IPS DF 6.9 (cell line): ENCODE results near the gene CELA3A.
"Not testable (repeated sequence)": the region's sequence is repeated elsewhere in the genome, so short reads cannot be mapped to it uniquely, and the experiment has no call there.

ENCODE experiments used
- DNase-seq: peaks from one replicate; pipeline ENCODE4 v3.0.0-alpha.2; 2013; ENCODE audit warnings: low read depth, low spot score
- H3K27ac ChIP-seq: one replicate; pipeline ENCODE4 v1.5.1; 2013; ENCODE audit warnings: low read length, control low read depth
- H3K27me3 ChIP-seq: 2 replicates; pipeline ENCODE4 v1.6.1; 2013; ENCODE audit warnings: mild to moderate bottlenecking, low read length; ENCODE audit not compliant: control insufficient read depth, insufficient read depth
- H3K36me3 ChIP-seq: 2 replicates; pipeline ENCODE4 v1.6.1; 2013; ENCODE audit warnings: low read length; ENCODE audit not compliant: control insufficient read depth, insufficient read depth
- H3K4me1 ChIP-seq: 2 replicates; pipeline ENCODE4 v1.6.1; 2013; ENCODE audit warnings: low read length; ENCODE audit not compliant: control insufficient read depth, insufficient read depth
- H3K4me3 ChIP-seq: 2 replicates; pipeline ENCODE4 v1.5.1; 2013; ENCODE audit warnings: mild to moderate bottlenecking, low read length
- H3K9me3 ChIP-seq: 2 replicates; pipeline ENCODE4 v1.6.1; 2013; ENCODE audit warnings: low read length, inconsistent platforms; ENCODE audit not compliant: control insufficient read depth, insufficient read depth
- WGBS: extraction: QIAGEN DNeasy Blood & Tissue Kit; methylation state at CpG from one replicate; pipeline ENCODE4 v1.1.7; 2013; ENCODE audit warnings: mixed read lengths, missing lambda C conversion rate; ENCODE audit not compliant: insufficient read length, insufficient coverage; 5-methylcytosine and 5-hydroxymethylcytosine counted together

Gene CELA3A

GRCh38 chr1:21967216-21967615, 34.2 kb upstream of the CELA3A start:
- H3K9me3 ChIP-seq, H3K27ac ChIP-seq, H3K36me3 ChIP-seq, H3K27me3 ChIP-seq, H3K4me1 ChIP-seq, DNase-seq, H3K4me3 ChIP-seq: not testable (repeated sequence)
- no CpG with 5 or more reads among the region's 6 CpGs for WGBS

GRCh38 chr1:21969066-21969465, 32.4 kb upstream of the CELA3A start:
- not testable (repeated sequence) for H3K4me1 ChIP-seq

GRCh38 chr1:21970523-21970922, 30.9 kb upstream of the CELA3A start:
- H3K36me3 ChIP-seq, H3K4me1 ChIP-seq, H3K9me3 ChIP-seq, H3K27me3 ChIP-seq, H3K4me3 ChIP-seq, DNase-seq, H3K27ac ChIP-seq: not testable (repeated sequence)
- no CpG with 5 or more reads among the region's 4 CpGs for WGBS

More at GRCh38 chr1:21969066-21969465, 32.4 kb upstream of the CELA3A start:
- H3K36me3 ChIP-seq, H3K4me3 ChIP-seq, DNase-seq, H3K27me3 ChIP-seq, H3K9me3 ChIP-seq, H3K27ac ChIP-seq: not testable (repeated sequence)
- no CpG with 5 or more reads among the region's 5 CpGs for WGBS

GRCh38 chr1:21972973-21973441, 28.4 kb upstream of the CELA3A start:
- not testable (repeated sequence) for H3K36me3 ChIP-seq, H3K9me3 ChIP-seq, H3K4me3 ChIP-seq, H3K27ac ChIP-seq, DNase-seq, H3K4me1 ChIP-seq, H3K27me3 ChIP-seq
- no CpG with 5 or more reads among the region's 2 CpGs for WGBS

GRCh38 chr1:21973948-21974347, 27.5 kb upstream of the CELA3A start:
- not testable (repeated sequence) for H3K27ac ChIP-seq, H3K36me3 ChIP-seq, H3K4me3 ChIP-seq, H3K27me3 ChIP-seq, H3K9me3 ChIP-seq, H3K4me1 ChIP-seq, DNase-seq
- WGBS, result no CpG with 5 or more reads among the region's 8 CpGs

GRCh38 chr1:21974699-21975098, 26.8 kb upstream of the CELA3A start:
- not testable (repeated sequence) for H3K4me3 ChIP-seq, H3K36me3 ChIP-seq, H3K27ac ChIP-seq, DNase-seq, H3K9me3 ChIP-seq, H3K4me1 ChIP-seq, H3K27me3 ChIP-seq
- no CpG with 5 or more reads among the region's 6 CpGs for WGBS

GRCh38 chr1:21975296-21975695, 26.2 kb upstream of the CELA3A start:
- H3K27ac ChIP-seq, H3K36me3 ChIP-seq, H3K27me3 ChIP-seq, H3K4me1 ChIP-seq, H3K9me3 ChIP-seq, DNase-seq, H3K4me3 ChIP-seq: not testable (repeated sequence)
- no CpG with 5 or more reads among the region's 9 CpGs for WGBS

GRCh38 chr1:21976703-21977239, 24.7 kb upstream of the CELA3A start, which contains the start of gene CELA3B:
CELA3B (plus strand) TSS chr1:21977022; CDS start chr1:21977040, 18 bp downstream.
- H3K4me1 ChIP-seq, H3K27me3 ChIP-seq, H3K9me3 ChIP-seq, H3K27ac ChIP-seq, H3K4me3 ChIP-seq, H3K36me3 ChIP-seq, DNase-seq: not testable (repeated sequence)
- no CpG with 5 or more reads among the region's 9 CpGs for WGBS

- no CpG with 5 or more reads among the region's 11 CpGs for WGBS
- H3K27ac ChIP-seq, DNase-seq, H3K27me3 ChIP-seq, H3K36me3 ChIP-seq, H3K4me1 ChIP-seq, H3K9me3 ChIP-seq, H3K4me3 ChIP-seq: not testable (repeated sequence)
Measured at GRCh38 chr1:21978209-21978608, 23.2 kb upstream of the CELA3A start.

GRCh38 chr1:21980515-21981220, 20.8 kb upstream of the CELA3A start:
- DNase-seq, H3K4me1 ChIP-seq: not testable (repeated sequence)

GRCh38 chr1:21981253-21981652, 20.2 kb upstream of the CELA3A start:
- WGBS, result no CpG with 5 or more reads among the region's 4 CpGs
- not testable (repeated sequence) for H3K36me3 ChIP-seq, DNase-seq, H3K9me3 ChIP-seq, H3K4me3 ChIP-seq, H3K4me1 ChIP-seq, H3K27me3 ChIP-seq, H3K27ac ChIP-seq

More at GRCh38 chr1:21980515-21981220, 20.8 kb upstream of the CELA3A start:
- not testable (repeated sequence) for H3K9me3 ChIP-seq, H3K4me3 ChIP-seq, H3K36me3 ChIP-seq, H3K27me3 ChIP-seq, H3K27ac ChIP-seq
- WGBS, result no CpG with 5 or more reads among the region's 21 CpGs
